HG03521 (cell line): Measurements from ENCODE around the gene GLP1R.

Source experiments
- ATAC-seq: cut with Tn5 transposase; IDR thresholded peaks from one replicate; pipeline ENCODE4 v1.9.1; 2021; ENCODE audit warnings: mild to moderate bottlenecking, moderate library complexity; ENCODE audit not compliant: unreplicated experiment

GLP1R gene

DNA sequence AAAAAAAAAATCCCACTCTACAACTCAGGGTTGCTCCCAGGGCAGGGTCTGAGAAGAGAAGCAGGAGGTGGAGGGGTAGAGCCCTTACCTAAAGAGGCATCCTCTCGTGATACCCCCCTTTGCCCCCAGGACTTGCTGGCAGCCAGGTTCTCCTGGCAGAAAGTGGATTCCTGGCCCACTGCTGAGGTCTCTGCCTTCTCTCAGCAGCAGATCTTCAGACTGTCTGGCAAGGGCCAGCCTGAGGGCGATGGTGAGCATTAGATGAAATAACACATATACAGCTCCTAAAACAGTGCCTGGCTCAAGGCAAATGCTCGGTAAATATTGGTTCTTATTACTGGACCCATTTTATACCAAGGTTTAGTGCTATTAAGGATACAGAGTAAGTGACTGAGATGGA, 4.8 kb upstream of the GLP1R start:
- no peak for ATAC-seq

DNA sequence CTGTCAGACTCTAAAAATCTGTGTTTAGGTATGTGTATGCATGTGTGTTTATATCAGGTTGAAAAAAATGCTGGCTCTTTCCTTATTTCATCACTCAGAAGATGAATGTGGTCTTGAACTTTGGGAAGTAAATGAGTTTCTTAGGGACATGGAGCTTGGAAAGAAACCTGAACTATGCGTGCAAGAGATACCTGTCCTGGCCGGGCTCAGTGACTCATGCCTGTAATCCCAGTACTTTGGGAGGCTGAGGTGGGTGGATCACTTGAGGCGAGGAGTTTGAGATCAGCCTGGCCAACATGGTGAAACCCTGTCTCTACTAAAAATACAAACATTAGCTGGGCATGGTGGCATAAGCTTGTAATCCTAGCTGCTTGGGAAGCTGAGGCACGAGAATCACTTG, 4.4 kb upstream of the GLP1R start:
- no peak for ATAC-seq

DNA sequence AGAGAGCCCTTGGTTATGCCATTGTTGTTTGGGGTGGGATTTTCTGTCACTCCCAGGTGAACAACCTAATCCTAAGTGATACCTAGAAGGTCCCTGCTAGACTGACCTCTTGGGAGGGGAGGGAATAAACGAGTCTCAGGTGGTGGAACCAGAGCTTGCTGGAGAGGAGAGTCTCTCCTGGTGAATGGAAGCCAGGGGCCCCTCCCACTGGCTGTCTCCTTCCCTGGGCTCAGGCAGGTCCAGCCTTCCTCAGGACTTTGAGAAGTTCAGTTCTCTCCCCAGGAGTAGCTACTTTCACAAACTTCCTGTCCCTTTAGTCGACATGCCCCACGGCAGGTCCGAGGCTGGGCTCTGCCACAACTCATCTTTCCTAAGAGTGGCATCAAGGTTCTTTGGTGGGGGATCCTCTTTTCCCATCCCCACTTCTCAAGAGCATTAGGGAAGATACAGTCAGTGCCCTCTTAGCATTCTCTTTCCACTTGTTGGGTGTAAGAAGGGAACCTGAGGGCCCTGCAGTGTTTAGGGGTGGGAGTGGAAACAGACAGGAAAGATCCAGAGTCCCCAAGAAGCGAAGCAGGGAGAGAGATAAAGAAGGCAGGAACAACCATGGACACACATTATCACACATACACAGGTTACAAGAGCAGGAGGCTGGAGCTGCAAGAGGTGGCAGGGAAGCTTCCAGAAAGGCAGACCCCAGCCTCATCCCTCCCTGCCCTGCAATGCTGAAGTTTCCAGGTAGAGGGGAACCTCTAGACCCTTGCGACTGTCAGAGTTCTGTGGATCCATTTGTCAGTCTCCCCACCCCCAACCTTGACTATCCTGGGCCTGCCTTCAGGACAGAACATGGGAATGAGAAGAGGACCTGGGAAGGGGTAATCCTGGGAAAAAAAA, 900 bp upstream of the GLP1R start:
- ATAC-seq = no peak

DNA sequence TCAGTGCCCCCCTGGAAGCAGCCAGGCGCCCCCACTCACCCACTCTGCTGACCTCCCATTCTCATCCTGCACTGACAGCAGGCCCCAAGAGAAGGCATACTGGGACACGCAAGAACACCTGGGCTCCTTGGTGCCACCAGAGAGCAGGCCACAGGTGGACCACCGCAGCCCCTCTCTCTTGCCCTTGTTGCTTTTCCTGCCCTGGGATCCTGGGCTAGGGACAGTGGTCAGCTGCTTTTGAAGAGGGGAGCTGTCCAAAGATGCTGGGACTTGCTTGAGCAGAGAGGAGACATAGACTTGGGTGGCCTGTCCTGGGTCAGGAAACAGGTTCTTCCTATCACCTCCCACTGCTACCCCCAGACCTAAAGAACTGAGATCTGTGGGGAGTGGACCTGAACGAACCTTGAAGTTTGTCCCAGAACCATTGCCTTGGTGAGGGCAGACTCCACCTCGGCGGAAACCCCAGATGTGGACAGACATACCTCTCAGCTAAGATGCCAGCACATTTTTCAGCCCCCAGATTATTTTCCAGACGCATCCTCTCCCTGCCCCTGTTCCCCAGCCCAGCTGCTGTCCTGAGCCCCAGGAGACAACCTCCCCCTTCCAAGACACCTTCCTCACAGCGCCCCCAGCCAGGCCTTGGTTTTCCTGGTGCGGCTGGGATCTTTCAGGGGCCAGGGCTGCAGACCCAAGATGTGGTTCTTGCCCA, 1.1 kb downstream of the GLP1R start:
- no peak for ATAC-seq

- ATAC-seq = no peak
These were observed 2.0 kb downstream of the GLP1R start for GRCh38 chr6:39050453-39051112.

GRCh38 chr6:39051399-39052122, 3.0 kb downstream of the GLP1R start:
- no peak for ATAC-seq

DNA sequence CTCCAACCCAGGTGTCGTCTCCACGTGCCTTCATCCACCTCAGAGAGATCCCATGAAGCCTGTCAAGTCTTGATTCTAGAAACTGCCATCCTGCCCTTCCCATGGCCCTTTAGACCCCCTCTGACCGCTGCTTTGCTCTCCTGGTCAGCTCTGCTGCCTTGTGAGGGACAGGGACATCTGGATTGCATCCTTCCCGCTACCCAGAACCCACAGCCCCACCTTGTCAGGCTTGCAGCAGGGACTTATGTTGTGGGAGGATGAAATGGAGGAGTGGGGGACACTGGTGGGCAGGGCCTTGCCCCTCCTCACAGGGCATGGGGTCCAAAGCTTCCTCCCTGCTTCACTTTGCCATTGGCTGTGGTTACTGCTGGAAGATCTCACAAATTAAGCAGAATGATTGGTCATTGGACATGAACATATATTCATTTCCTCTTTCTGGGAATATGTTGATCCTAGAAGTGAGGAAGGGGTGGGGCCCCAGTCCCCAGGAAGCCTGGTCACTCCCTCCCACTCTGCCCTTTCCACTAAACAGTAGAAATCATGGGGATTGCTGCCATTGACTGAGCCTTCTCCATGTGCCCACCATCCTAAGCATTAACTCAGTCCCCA, 4.5 kb downstream of the GLP1R start:
- no peak for ATAC-seq

DNA sequence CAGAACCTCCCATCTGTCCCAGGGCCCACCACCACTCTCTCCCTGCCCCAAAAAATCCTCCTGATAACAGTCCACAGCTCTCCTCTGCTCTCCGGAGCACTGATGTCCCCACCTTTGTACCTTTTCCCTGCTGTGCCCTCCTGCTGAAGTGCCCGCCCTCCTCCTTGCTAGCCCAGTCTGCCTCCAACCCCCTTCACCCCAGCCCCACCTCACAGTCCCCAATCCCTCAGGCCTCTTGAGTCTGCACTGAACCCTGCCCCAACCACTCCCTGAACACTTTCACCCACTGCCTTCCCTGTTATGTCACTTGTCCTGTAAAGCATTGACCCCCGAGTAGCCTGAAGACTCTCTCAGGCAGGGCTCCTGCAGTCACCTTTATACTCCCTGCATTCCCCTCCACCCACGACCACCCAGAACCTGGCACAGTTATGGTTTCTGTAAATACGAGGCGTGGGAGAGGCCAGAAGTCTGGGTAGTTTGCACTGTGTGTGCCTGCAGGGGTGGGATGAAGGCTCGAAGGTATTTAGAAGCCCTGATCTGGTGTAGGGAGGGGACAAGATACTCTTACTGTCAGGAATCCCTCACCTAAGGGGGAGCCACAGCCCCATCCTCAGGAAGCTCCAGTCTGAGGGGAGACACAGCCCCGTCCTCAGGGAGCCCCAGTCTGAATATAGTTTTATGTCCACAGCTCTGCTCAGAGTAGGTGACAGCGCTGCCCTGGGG, 5.4 kb downstream of the GLP1R start:
- ATAC-seq = no peak

DNA sequence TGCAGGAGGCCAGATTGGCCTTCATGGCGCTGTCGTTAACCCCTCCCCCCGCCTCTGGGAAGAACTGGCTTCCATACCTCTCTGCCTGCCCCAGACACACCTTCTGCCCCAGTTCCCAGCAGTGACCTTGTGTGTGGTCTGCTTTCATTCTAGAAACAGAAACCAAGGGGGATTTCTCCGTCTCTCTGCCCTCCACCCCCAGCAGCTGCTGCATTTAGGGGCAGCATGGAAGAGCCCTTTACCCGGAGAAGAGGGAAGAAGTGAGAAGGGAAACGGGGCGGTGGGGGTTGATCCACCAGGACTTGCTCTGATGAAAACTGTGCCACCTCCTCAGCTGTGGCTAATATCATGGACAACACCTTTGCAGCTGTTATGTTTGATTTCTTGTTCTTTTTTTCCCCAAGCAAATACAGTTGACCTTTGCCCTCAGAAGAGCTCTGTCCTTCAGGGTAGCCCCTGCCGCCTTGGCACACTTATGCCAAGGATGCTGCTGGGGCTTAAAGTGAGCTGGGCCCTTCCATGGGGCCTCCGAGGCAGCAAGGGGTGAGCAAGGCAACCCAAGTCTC, 6.1 kb downstream of the GLP1R start:
- no peak for ATAC-seq

DNA sequence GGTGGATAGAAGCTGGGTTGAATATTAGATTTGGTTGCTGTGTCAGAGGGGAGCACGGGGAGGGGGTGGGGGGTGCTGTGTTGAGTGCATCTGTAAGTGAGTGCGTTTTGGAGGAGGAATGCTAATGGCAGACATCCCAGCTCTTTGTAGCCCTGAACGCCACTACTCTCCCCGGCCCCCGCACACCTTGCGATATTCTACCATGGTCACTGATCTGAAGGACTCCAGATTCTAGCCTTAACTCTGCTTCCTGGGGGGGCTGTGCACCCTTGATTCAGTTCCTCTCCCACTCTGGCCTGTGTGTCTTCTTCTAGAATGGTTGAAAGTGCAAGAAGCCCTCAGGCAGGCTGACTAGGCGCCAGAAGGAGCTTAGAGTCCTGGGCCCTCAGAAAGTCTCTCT, 7.1 kb downstream of the GLP1R start:
- no peak for ATAC-seq

DNA sequence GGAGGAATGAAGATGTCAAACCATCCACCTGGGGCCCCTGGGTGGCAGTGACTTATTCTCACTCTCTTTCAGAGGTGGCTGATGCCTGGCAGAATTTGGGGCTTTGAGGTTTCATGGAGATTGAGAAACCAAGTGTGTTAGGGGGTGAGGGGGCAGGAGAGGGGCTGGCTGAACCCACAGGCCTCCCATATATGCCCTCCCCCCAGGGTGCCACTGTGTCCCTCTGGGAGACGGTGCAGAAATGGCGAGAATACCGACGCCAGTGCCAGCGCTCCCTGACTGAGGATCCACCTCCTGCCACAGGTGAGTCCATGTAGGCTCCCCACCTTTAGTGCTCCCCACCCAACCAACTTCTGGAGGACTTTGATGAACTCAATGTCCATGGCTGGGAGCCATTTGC, 7.6 kb downstream of the GLP1R start:
- ATAC-seq = no peak

DNA sequence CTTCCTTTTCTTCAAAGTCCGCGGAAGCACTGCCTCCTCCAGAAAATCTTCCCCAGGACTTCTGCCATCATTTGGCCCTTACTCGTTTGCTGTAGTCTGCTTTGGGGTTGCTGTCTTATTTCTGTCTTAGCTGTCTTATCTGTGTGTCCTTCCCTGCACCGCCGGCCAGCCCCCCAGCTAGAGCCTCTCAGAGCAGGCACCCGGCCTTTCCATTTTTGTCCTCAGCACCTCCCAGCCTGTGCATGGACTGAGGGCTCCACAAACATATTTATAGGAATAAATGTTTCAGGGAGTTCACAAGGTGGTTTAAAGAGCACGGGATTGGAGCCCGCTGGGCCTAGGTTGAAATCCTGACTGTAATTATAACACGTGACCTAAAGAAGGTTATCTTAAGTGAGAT, 8.1 kb downstream of the GLP1R start:
- ATAC-seq = no peak

- no peak for ATAC-seq
These were observed 8.9 kb downstream of the GLP1R start for GRCh38 chr6:39057251-39058155.

DNA sequence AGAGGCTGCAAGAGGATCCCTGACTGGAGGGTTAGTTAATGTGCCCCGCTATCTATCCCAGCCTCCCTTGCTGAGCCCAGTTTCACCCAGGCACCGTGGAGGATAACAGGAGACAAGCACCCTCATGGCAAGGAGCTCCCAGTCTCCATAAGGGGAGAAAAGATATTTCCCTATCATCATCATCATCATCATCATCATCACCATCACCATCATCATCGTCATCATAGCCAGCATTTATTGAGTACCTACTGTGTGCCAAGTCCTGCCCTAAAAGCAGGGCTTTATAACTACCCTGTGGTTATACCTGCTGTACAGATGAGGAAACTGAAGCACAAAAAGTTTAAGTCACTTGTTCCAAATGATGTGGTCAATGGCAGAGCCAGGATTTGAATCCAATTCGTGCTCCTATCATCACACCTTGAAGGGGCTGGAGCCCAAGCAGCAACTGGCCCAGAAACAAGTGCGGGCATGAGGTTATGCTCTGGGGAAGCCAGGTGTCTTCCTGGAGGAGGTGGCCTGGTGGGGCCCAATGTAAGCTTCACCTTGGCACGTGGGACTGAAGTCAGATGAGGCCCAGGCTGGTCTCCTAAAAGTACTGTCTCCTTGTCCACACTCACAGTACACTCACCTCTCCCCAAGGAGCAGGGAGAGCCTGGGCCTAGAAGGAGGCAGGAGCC, 10.0 kb downstream of the GLP1R start:
- no peak for ATAC-seq

GRCh38 chr6:39059496-39060310, 11.1 kb downstream of the GLP1R start:
- ATAC-seq = no peak

DNA sequence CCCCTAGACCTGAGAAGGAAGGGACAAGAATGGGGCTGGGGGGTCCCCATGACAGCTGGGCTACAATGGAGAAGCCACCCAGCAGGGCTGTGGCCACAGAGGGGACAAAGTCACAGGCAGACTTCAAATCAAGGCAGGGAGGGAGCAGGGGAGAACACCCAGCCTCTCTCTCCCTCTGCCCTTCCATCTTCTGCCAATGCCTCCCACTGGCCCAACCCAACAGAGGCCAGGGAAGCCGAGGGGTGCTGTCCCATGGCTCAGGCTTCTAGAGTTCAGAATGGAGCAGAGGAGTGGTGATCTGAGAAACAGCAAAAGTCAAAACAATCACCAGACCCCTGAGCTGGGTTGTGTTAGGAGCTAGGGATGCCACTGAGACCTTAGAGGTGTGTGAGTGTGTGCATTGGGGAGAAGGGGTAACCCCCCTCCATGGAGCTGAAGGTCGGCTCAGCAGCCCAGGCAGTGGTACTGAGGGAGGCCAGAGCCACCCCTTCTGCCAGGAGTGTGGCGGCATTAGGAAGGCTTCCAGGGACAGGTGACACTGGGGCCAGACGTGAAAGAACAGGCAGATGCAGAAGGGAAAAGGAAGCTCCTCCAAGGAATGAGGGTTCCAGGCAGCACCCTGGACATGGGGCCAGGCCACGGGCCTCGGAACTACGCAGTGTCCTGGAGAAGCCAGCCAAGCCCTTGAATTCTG, 12.0 kb downstream of the GLP1R start:
- ATAC-seq = no peak

- ATAC-seq = no peak
These were observed 12.6 kb downstream of the GLP1R start for GRCh38 chr6:39061182-39061581.
